Fibroblast of pulmonary artery (primary cell): ENCODE data around the gene TWIST2.

Experiments used
- DNase-seq: peaks from one replicate; pipeline ENCODE4 v3.0.0-alpha.2; 2010; ENCODE audit warnings: low read depth
- H3K4me3 ChIP-seq: replicated peaks from 2 replicates; pipeline ENCODE4 v1.5.1; 2011; ENCODE audit warnings: low read depth, mild to moderate bottlenecking, control low read depth, low read length, moderate library complexity
- CTCF ChIP-seq: IDR thresholded peaks from 2 replicates; pipeline ENCODE4 v1.5.1; 2011; ENCODE audit warnings: mild to moderate bottlenecking, control low read depth, low read length, inconsistent platforms; ENCODE audit errors: missing control alignments

The TWIST2 gene

DNA sequence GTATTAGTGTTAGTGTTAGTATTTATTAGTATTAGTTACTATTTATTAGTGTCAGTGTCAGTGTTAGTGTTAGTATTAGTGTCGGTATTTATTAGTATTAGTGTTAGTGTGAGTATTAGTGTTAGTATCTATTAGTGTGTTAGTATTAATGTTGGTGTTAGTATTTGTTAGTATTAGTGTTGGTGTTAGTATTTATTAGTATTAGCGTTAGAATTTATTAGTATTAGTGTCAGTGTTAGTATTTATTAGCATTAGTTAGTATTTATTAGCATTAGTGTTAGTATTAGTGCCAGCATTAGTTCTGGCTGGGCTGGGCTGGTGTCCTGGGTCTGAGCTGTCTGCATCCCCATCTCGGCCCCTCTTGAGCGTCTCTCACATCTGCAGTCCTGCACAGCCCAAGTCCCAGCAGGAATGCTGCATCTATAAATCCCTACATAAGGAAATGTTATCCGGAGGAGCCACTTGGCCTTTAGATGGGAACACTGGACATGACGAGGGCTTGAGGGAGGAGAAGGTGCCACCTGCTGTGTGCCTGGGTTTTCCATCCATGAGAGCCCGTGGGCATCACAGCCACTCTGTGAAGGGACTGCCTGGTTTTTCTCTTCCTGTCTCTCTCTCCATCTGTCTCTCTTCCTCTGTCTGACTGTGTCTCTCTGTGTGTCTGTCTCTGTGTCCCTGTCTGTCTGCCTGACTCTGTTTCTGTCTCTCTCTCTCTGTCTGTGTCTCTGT lies 33.6 kb downstream of the TWIST2 start:
- no peak overlapping the region for H3K4me3 ChIP-seq
- TF ChIP-seq CTCF = no peak
- no peak for DNase-seq

GRCh38 chr2:238882082-238882755 lies 34.3 kb downstream of the TWIST2 start:
- H3K4me3 ChIP-seq = no peak overlapping the region
- DNase-seq = no peak
- TF ChIP-seq CTCF = no peak

DNA sequence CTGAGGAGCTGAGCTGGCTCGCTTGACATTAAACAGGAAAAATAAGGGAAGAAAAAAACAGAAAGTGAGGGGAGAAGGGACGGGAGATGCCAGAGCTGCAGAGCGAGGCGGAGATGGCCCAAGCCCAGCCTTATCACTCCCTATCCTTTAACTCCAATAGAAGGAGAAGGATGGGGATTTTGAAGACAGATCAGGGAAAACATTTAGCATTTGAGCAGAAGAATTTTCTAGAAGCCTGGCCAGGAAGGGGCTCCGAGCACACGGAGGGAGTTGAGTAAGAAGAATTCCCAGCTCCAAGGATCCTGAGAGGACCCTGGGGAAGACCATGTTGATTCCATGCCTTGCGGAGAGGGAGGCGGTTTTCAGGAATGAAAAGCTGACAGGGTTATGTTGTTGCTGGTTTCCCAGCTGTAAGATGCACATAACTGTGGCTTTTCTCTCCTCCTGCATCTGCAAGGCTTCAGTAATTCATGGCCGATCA lies 35.6 kb downstream of the TWIST2 start:
- peak; percentile 14 for DNase-seq
- H3K4me3 ChIP-seq = no peak overlapping the region
- TF ChIP-seq CTCF = no peak

DNA sequence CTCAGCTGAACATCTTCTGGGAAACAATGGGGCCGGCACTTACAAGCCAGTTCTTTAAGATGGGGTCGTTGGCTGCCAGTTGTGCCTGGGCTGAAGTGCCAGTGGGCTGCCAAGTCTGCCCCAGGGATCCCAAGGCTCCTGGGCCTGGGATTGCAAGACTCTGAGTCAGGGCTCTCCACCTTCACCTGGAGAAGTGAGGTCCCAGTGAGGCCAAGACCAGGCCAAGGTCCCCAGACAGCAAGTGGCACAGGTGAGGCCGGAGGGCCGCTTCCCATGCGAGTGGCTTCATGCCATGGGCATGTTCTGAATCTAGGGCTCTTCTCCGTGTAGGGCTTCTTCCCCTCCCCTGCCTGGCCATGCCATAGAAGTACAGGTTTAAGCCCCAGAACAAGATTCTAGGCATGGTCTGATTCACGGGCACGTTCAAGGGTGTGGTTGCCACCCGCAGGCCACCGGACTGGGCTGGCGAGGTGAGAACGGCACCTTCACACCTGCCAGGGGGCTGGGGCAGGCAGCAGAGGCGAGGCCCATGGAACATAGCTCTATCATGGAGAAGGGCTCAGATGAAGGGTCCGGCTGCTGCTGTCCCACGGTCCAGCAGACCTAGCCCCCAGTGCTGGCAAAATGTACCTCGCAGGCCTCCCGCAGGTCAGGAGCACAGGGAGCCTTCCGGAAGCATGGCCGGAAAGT lies 36.4 kb downstream of the TWIST2 start:
- H3K4me3 ChIP-seq = no peak overlapping the region
- TF ChIP-seq CTCF = no peak
- DNase-seq = no peak

GRCh38 chr2:238884812-238885408 lies 37.0 kb downstream of the TWIST2 start:
- no peak for DNase-seq
- no peak overlapping the region for H3K4me3 ChIP-seq
- TF ChIP-seq CTCF = no peak

- DNase-seq = no peak
- no peak for TF ChIP-seq CTCF
- H3K4me3 ChIP-seq = no peak overlapping the region
Observed at GRCh38 chr2:238886453-238887094, 38.7 kb downstream of the TWIST2 start.
